GM12878 (cell line): ENCODE measurements around the gene TROAP.

ENCODE experiments used
- E2F8 ChIP-seq: fragments of 450-650 bp; IDR thresholded peaks from 2 replicates; pipeline ENCODE4 v1.6.1; 2018; ENCODE audit warnings: mild to moderate bottlenecking, low read depth, moderate library complexity; ENCODE audit not compliant: partially characterized antibody
- EP300 ChIP-seq, 2 experiments: fragments of 150-350 bp in 1 of 2; IDR thresholded peaks; 2 replicates each; pipeline ENCODE4 v1.6.1; 2011 to 2012; ENCODE audit warnings: low read depth in 2 of 2, low read length in 2 of 2, borderline replicate concordance in 1 of 2, improper control_type of control experiment in 1 of 2, inconsistent platforms in 1 of 2; ENCODE audit not compliant: control insufficient read depth in 1 of 2

GRCh38 chr12:49309386-49309785 lies 13.7 kb upstream of the TROAP start:
- no peak for TF ChIP-seq E2F8
- no peak for TF ChIP-seq EP300 (IDR thresholded peaks at IDR 0.05; ENCODE audit: borderline replicate concordance in 1 of 2, control insufficient read depth in 1 of 2, low read depth in 2 of 2, low read length in 2 of 2)
